OCI-LY3 (cell line): Measurements from ENCODE around the gene CD83.

Source experiments
- H2AFZ ChIP-seq: fragments of 200-600, 300-600 bp; shearing (Covaris generic); 2 replicates; pipeline ENCODE4 v1.6.0; 2014; ENCODE audit warnings: antibody characterized with exemption, low read depth, low read length
- H3K27ac ChIP-seq: fragments of 200-600, 300-600 bp; sonication (generic); 2 replicates; pipeline ENCODE4 v1.5.1; 2014; ENCODE audit warnings: mild to moderate bottlenecking, low read length, moderate library complexity, mixed read lengths
- H3K27me3 ChIP-seq: fragments of 200-600, 300-600 bp; sonication (generic); 2 replicates; pipeline ENCODE4 v1.6.1; 2014; ENCODE audit warnings: low read depth, low read length, mixed read lengths
- H3K36me3 ChIP-seq: fragments of 200-600, 300-600 bp; sonication (generic); replicated peaks from 2 replicates; pipeline ENCODE3; 2014; ENCODE audit warnings: low read depth, low read length, mixed read lengths
- H3K4me1 ChIP-seq: fragments of 300-600, 200-600 bp; sonication (generic); 2 replicates; pipeline ENCODE4 v1.6.1; 2014; ENCODE audit warnings: low read length, mixed read lengths
- H3K4me2 ChIP-seq: fragments of 200-600, 300-600 bp; sonication (generic); 2 replicates; pipeline ENCODE4 v1.6.1; 2014; ENCODE audit warnings: low read length, mixed read lengths
- H3K4me3 ChIP-seq: fragments of 300-600, 200-600 bp; sonication (generic); 2 replicates; pipeline ENCODE4 v1.5.1; 2014; ENCODE audit warnings: antibody characterized with exemption, mild to moderate bottlenecking, low read length, moderate library complexity
- H3K79me2 ChIP-seq: fragments of 300-600, 200-600 bp; shearing (Covaris generic); 2 replicates; pipeline ENCODE4 v1.6.1; 2014; ENCODE audit warnings: mild to moderate bottlenecking, low read length, mixed read lengths
- H3K9ac ChIP-seq: fragments of 300-600, 200-600 bp; shearing (Covaris generic); 2 replicates; pipeline ENCODE4 v1.6.0; 2014; ENCODE audit warnings: mild to moderate bottlenecking, low read length, moderate library complexity
- H3K9me3 ChIP-seq: fragments of 200-600, 300-600 bp; shearing (Covaris generic); 2 replicates; pipeline ENCODE4 v1.6.1; 2014; ENCODE audit warnings: low read length, mixed read lengths; ENCODE audit not compliant: insufficient read depth
- H4K20me1 ChIP-seq: fragments of 200-600, 300-600 bp; sonication (generic); 2 replicates; pipeline ENCODE4 v1.6.1; 2016; ENCODE audit warnings: low read length, mixed read lengths; ENCODE audit not compliant: insufficient read depth
- EZH2phosphoT487 ChIP-seq: fragments of 200-600 bp; shearing (Covaris generic); IDR thresholded peaks from 2 replicates; pipeline ENCODE4 v1.6.1; 2018; ENCODE audit warnings: antibody characterized with exemption, mixed run types, low read depth
- TF ChIP-seq, protein P1 (sequence below): fragments of 200-600, 300-600 bp; sonication (generic); IDR thresholded peaks from 2 replicates; pipeline ENCODE4 v1.5.1; 2014; ENCODE audit warnings: antibody characterized with exemption, low read length, low read depth

Gene CD83

DNA sequence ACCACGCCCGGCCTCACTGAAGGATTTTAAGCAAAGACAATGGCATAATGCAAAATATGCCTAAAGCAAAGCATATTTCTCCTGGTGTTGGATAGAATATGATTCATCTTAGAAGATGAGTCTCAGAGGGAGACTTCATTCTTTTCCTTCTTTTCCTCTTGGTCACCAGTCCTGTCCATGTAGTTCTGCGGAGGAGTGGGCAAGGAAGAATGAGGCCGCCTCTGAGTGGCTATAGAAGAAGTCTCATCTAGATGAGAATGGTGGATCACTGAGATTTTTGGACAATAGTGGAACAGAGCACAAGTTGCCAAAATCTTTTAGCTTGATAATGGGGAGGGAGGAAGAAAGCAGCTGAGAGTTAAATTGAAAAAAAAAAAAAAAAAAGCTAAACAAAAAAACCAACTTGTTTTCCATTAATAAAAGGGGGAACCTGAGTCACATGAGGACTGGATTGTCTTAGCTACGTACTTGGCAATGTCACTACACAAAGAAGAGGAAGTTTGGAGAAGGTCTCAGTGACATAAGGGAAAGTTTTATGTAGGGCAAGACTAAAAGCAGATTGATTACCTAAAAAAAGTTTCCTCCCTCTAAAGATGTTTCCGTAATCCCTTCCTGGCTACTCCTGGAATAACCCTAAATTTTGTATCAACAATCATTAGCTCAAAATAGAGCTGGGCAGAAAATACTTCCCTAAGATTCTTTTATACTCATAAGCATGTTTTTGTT is 6.0 kb downstream of the CD83 start:
- Histone ChIP-seq H3K79me2 (peaks cover 100% of the 10 kb centered on the region), H3K4me3 (peak overlapping the region; percentile 100), H3K27ac (peak overlapping the region; percentile 93), H3K9me3 (no peaks in the 10 kb centered on the region), H3K9ac (peak overlapping the region; percentile 99), H3K4me1 (peaks cover 75% of the 10 kb centered on the region), H3K4me2 (peak overlapping the region; percentile 96), H3K36me3 (peaks cover 93% of the 10 kb centered on the region), H4K20me1 (peaks cover 100% of the 10 kb centered on the region), H3K27me3 (no peaks in the 10 kb centered on the region), H2AFZ (no peak overlapping the region)
- TF ChIP-seq, protein P1, sequence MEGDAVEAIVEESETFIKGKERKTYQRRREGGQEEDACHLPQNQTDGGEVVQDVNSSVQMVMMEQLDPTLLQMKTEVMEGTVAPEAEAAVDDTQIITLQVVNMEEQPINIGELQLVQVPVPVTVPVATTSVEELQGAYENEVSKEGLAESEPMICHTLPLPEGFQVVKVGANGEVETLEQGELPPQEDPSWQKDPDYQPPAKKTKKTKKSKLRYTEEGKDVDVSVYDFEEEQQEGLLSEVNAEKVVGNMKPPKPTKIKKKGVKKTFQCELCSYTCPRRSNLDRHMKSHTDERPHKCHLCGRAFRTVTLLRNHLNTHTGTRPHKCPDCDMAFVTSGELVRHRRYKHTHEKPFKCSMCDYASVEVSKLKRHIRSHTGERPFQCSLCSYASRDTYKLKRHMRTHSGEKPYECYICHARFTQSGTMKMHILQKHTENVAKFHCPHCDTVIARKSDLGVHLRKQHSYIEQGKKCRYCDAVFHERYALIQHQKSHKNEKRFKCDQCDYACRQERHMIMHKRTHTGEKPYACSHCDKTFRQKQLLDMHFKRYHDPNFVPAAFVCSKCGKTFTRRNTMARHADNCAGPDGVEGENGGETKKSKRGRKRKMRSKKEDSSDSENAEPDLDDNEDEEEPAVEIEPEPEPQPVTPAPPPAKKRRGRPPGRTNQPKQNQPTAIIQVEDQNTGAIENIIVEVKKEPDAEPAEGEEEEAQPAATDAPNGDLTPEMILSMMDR, result no peak
- TF ChIP-seq EZH2phosphoT487, result no peak

- H3K27ac ChIP-seq, result peak overlapping the region; percentile 93
- H3K79me2 ChIP-seq, result peaks cover 100% of the 10 kb centered on the region
- no peak overlapping the region for H2AFZ ChIP-seq
- peak overlapping the region; percentile 96 for H3K4me2 ChIP-seq
- peaks cover 91% of the 10 kb centered on the region for H3K36me3 ChIP-seq
- TF ChIP-seq EZH2phosphoT487, result no peak
- TF ChIP-seq, protein P1, result no peak
- peaks cover 85% of the 10 kb centered on the region for H3K4me1 ChIP-seq
- no peaks in the 10 kb centered on the region for H3K9me3 ChIP-seq
- H4K20me1 ChIP-seq, result peaks cover 100% of the 10 kb centered on the region
- no peaks in the 10 kb centered on the region for H3K27me3 ChIP-seq
- H3K9ac ChIP-seq, result no peak overlapping the region
- H3K4me3 ChIP-seq, result peak overlapping the region; percentile 100
Measured at GRCh38 chr6:14125346-14125745, 7.8 kb downstream of the CD83 start.

- Histone ChIP-seq H3K4me2 (peak overlapping the region; percentile 96), H3K27me3 (no peaks in the 10 kb centered on the region), H3K9ac (no peak overlapping the region), H4K20me1 (peaks cover 100% of the 10 kb centered on the region), H2AFZ (no peak overlapping the region), H3K27ac (peak overlapping the region; percentile 93), H3K36me3 (peaks cover 91% of the 10 kb centered on the region), H3K4me1 (peaks cover 79% of the 10 kb centered on the region), H3K4me3 (peak overlapping the region; percentile 100), H3K9me3 (no peaks in the 10 kb centered on the region), H3K79me2 (peaks cover 100% of the 10 kb centered on the region)
- TF ChIP-seq, protein P1, result no peak
- no peak for TF ChIP-seq EZH2phosphoT487
Measured at GRCh38 chr6:14126191-14126590, 8.6 kb downstream of the CD83 start.

DNA sequence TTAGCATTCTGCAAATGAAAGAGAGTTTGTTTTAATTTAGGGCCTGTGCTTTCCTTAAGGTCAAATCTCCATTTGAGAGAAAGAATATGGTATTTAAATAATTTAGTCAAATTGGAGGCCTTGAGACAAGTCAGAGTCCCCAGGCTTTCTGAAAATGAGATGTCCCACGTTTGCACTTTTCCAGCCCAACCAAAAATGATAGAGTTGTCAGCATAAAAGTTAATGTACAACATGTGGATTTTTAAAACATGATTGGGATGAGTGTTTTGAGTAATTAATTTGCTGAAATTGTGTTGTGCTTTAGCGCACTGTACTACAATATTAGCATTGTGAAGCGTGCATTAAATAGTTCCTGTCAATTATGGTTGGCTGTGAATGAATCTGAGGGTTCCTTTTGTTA is 10.0 kb downstream of the CD83 start:
- no peaks in the 10 kb centered on the region for H3K9me3 ChIP-seq
- TF ChIP-seq, protein P1, result no peak
- no peak for TF ChIP-seq EZH2phosphoT487
- no peaks in the 10 kb centered on the region for H3K27me3 ChIP-seq
- H4K20me1 ChIP-seq, result peaks cover 100% of the 10 kb centered on the region
- peak overlapping the region; percentile 18 for H3K4me3 ChIP-seq
- peak overlapping the region; percentile 31 for H3K4me2 ChIP-seq
- H3K9ac ChIP-seq, result no peak overlapping the region
- H3K36me3 ChIP-seq, result peaks cover 93% of the 10 kb centered on the region
- peaks cover 70% of the 10 kb centered on the region for H3K4me1 ChIP-seq
- peaks cover 100% of the 10 kb centered on the region for H3K79me2 ChIP-seq
- H2AFZ ChIP-seq, result no peak overlapping the region
- peak overlapping the region; percentile 32 for H3K27ac ChIP-seq
